DND-41 (cell line): ENCODE data around the gene FAM187B.

Experiments used
- CTCF ChIP-seq: IDR thresholded peaks from 2 replicates; pipeline ENCODE4 v1.5.1; 2012; ENCODE audit warnings: borderline replicate concordance, low read length, moderate library complexity, mild to moderate bottlenecking; ENCODE audit not compliant: poor library complexity, severe bottlenecking; ENCODE audit errors: extremely low read depth
- EZH2 ChIP-seq: IDR thresholded peaks from 3 replicates; pipeline ENCODE4 v1.6.1; 2012; ENCODE audit warnings: borderline replicate concordance, low read depth, mild to moderate bottlenecking, moderate library complexity, low read length, inconsistent platforms; ENCODE audit not compliant: severe bottlenecking

- no peak for TF ChIP-seq CTCF
- TF ChIP-seq EZH2 = no peak
Measured at GRCh38 chr19:35194012-35194984, 34.2 kb downstream of the FAM187B start.
